ENCODE data around the gene MUC2.
A peak's percentile ranks its signal among the peaks of the same experiment; 100 is the strongest.

The MUC2 gene

DNA sequence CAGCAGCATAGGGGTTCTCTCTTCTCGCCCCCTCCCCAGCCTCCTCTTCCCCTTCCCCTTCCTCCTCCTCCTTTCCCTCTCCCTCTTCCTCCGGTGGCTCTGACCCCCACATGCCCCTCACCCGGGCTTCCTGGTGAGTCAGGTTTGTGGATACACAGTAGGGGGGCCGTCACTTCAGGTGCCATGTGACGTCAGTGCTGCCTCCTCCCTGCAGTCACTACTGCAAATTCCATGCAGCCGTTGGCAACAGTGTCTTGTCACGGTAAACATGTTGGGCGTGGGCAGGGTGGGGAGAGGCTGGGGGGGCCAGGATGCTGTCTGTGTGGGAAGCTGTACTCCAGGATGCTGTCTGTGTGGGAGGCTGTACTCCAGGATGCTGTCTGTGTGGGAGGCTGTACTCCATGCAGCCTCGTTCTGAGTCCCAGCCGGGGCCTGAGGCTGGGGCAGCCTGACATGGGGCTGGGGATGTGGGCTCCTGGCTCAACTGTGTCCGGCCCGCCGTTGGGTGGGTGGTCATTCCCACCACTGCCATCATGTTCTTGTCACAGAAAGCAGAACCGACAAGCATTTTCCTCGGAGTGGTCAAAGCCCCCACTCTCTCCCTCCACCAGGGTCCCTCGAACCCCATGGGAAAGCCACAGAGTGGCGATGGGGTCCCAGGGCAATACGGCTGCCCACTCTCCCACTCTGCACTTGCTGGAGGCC, 2.4 kb upstream of the MUC2 start:
- DNase-seq (ENCODE audit: low spot score), result no peak

DNA sequence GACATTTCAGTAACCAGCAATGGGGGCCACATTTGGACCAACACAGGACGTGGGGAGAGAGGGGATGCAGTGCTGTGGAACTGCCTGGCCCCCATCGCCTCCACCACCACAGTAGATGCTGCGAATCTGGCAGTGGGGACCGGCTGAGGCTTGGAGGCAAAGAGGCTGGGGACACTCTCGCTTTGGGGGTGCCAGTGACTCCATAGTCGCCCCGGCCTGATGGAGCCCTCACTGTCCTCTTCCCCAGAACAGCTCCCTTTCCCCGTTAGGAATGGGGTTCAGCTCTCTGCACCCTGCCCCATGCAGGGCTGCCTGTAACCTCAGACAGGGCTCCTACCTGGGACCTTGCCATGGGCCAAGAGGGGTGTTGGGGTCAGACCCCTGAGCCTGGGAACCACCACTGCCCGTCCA, 1.8 kb upstream of the MUC2 start:
- DNase-seq (ENCODE audit: low spot score), result no peak

DNA sequence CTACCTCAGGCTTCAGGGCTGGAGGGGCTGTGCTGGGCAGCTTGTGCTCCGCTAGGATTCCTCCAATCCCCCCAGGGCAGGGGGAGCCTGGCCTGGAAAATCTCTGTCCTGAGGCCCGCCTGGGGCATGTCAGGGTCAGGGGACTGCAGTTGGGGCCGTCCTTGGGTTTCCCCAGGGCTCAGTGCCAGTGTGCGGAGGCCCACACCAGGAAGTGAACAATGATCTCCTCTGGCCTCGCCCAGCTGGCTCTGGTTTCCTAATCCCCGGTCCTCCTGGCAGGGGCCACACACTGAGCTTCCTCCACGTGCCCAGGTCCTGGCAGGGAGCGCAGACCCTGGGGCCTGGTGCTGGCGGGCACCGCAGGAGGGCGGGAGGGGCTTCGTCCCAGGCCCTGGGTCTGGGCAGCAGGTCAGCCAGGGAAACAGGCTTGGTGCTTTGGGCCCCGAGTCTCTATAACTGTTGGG, 1.4 kb upstream of the MUC2 start:
- peak; percentile 2 for DNase-seq (ENCODE audit: low spot score)

DNA sequence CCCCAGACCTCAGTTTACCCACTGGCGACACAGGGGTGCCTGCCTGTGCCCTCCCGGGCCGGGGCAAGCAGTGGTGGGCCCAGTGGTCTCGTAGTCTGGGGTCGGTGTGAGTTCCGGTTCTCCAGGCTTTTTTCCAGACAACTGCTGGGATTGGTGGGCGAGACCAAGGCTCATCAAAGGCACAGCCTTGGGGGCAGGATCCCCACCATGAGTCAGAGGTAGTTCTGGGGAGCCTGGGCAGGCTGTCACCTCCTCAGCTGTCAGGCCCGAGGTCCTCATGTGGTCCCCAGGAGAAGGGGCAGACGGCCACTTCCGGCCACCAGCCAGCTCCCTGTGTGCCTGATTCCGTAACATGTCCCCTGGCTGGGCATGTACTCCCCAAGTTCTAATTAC, 827 bp upstream of the MUC2 start:
- DNase-seq (ENCODE audit: low spot score), result no peak

DNA sequence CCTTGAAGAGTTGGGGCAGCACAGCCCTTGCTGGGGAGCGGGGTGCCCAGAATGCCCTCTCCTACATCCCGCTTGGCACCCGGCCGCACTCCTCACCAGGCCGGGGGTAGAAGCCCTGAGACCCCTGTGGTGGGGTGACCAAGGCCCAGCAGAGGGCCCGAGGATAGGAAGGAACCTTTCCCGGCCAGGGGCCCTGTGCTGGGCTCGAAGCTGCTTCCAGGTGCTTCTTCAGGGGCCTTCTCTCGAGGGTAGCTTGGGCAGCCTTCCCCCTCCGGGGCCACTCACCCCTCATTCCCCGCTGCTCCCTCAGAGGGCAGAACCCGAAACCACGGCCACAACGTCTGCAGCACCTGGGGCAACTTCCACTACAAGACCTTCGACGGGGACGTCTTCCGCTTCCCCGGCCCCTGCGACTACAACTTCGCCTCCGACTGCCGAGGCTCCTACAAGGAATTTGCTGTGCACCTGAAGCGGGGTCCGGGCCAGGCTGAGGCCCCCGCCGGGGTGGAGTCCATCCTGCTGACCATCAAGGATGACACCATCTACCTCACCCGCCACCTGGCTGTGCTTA, 752 bp downstream of the MUC2 start:
- no peak for DNase-seq (ENCODE audit: low spot score)

DNA sequence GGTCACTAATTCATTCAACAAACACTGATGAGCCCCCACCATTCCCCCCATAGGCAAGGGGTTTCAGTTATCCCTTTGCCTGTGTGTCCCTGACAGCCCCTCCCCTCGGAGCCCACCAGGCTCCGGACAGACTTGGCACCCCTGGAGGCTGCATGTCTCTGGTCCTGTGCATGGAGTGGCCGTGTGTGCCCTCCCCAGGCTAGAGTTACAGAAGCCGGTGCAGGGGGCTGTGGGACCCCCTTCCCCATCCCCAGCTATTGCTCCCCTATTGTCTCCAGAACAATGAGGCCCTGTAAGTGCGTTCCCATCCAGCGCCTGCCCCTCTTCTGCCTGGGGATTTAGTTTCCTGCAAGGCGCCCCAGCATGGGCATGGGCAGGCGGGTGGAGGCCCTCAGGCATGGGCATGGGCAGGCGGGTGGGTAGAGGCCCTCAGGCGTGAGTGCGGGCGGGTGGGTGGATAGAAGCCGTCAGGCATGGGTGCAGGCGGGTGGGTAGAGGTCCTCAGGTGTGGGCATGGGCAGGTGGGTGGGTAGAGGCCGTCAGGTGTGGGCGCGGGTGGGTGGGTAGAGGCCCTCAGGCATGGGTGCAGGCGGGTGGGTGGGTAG, 1.5 kb downstream of the MUC2 start:
- DNase-seq (ENCODE audit: low spot score), result no peak

DNA sequence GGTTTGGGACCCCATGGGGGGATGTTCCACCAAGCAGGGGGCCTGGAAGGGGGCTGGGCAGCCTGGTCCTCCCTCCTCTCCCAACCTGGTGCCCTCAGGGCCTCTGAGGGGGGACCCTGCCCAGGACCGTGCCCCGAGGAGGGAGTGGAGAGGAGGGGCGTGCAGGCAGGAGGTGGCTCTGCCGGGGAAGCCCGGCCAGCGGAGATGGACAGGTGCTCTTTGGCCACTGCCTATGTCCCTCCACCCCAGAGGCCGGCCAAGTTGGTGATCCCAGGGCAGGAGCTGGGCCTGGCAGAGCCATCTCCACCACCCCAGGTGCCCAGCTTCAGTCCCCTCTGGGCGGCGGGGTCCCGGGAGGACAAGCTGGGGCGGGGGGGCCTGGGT, 2.4 kb downstream of the MUC2 start:
- DNase-seq (ENCODE audit: low spot score), result no peak

DNA sequence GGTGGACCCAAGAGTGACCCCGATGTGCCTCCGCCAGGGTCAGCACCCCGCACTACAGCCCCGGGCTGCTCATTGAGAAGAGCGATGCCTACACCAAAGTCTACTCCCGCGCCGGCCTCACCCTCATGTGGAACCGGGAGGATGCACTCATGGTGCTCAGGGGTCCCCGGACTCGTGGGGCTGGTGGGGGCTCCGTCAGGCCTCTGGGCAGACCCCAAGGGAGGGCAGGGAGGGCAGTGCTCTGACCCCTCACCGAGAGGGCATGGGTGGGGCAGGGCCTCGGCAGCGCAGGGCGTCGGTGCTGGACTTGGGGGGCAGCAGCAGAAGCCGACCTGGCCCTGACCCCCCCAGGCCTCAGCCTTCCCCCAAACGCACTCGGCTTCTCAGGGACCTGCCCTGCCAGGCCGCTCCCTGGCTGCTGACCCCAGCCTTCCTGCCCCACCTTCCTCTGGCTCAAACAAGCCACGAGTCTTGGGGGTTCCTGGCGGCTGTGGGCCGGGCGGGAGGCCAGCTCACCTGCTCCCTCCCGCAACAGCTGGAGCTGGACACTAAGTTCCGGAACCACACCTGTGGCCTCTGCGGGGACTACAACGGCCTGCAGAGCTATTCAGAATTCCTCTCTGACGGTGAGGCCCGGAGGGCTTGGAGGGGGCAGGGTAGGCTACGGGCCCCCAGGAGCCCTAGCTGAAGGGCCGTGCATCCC, 2.9 kb downstream of the MUC2 start:
- DNase-seq (ENCODE audit: low spot score), result no peak

DNA sequence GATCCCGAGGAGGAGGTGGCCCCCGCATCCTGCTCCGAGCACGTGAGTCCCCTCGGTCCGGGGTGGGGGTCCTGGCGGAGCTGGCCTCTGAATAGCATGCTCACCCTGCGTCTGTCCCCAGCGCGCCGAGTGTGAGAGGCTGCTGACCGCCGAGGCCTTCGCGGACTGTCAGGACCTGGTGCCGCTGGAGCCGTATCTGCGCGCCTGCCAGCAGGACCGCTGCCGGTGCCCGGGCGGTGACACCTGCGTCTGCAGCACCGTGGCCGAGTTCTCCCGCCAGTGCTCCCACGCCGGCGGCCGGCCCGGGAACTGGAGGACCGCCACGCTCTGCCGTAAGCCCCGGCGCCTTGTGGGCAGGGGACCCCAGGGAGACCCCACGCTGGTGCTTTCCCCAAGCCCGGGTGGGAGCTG, 3.5 kb downstream of the MUC2 start:
- DNase-seq (ENCODE audit: low spot score), result no peak

DNA sequence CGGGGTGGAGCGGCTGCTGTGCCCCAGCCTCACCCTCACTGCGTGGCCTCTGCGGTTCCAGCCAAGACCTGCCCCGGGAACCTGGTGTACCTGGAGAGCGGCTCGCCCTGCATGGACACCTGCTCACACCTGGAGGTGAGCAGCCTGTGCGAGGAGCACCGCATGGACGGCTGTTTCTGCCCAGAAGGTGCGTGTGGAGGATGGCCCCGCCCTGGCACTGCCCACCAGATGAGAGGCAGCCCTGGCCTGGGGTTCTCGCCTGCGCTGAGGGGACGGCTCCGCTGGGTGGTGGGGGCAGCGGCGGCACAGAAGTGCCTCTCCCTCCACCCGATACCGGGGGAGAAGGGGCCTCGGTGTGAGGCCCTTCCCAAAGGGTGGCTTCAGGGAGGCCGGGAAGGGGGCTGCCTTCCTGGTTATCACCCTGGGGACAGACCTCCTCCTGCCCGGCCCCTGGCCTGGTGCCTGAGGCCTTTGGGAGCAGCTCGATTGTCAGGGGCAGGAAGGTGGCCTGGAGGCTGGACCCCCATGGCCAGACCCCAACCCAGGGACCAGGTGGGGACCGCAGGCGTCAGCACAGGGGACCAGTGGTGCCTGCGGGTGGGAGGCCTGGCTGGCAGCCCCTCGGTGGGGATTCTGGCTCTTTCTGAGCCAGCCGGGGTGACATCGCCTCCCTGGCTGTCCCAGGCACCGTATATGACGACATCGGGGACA, 7.1 kb downstream of the MUC2 start:
- DNase-seq (ENCODE audit: low spot score), result no peak

DNA sequence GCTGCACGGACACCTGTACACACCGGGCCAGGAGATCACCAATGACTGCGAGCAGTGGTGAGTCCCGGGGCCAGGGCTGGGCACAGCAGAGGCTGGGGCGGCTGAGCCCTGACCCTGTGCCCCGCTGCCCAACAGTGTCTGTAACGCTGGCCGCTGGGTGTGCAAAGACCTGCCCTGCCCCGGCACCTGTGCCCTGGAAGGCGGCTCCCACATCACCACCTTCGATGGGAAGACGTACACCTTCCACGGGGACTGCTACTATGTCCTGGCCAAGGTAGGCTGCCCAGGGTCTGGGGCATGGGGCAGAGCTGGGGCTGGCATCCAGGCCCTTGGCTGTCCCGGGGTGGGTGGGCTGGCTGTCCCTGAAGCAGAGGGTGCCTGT, 7.7 kb downstream of the MUC2 start:
- DNase-seq (ENCODE audit: low spot score), result no peak

DNA sequence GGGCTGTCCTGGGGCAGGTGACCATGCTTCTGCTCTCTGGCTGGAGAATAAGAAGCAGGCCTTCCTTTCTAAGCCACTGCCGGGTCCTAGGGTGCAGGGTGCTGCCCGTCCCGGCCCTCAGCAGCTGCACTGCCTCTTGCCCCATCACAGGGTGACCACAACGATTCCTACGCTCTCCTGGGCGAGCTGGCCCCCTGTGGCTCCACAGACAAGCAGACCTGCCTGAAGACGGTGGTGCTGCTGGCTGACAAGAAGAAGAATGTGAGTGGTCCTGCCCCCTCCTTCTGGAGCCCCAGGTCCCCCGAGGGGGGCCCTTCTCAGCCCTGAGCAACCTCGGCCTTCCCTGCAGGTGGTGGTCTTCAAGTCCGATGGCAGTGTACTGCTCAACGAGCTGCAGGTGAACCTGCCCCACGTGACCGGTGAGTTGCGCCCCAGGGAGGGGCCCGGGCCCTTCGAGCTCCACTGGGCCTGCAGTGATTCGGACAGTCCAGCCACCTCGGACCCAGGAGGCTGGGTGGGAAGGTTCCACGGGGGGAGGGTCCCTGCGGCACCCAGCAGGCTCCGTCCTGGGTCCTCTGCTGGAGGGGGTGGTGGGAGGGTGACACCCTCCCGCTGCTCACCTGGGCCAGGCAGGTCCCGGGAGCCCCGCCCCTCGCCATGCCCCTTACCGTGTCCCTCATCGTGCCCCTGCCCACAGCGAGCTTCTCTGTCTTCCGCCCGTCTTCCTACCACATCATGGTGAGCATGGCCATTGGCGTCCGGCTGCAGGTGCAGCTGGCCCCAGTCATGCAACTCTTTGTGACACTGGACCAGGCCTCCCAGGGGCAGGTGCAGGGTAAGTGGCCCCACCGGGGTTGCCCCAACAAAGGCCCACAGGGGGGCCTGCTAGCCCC, 8.3 kb downstream of the MUC2 start:
- no peak for DNase-seq (ENCODE audit: low spot score)

DNA sequence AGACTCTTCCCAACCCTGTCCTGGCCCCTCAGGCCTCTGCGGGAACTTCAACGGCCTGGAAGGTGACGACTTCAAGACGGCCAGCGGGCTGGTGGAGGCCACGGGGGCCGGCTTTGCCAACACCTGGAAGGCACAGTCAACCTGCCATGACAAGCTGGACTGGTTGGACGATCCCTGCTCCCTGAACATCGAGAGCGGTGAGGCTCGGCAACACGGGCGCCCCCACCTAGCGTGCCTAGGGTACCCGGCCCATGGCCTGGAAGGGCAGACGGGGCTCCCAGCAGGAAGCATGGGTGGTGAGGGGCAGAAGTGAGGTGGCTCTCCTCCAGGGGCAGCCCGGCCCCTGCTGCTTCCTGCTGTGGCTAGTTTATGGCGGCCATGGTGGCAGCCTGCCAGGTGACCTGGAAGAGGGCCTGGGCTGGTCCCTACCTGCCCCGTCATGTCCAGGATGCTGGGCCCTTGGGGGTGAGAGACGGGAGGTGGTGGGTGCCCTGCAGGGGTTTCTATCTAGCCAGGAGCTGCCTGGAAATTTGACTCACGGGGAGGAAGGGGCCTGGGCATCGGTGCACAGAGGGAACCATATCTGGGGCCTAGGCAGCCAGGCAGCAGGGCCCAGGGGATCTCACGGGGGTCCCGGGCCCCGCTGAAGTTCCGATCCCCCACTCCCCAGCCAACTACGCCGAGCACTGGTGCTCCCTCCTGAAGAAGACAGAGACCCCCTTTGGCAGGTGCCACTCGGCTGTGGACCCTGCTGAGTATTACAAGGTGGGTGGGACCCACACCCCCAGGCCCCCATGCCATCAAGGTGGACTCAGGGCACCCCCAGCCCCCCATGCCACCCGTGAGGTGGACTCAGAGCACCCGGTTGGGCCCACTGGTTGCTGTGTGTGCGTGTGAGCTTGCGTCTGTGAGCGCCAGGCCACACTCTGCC, 9.2 kb downstream of the MUC2 start:
- no peak for DNase-seq (ENCODE audit: low spot score)

DNA sequence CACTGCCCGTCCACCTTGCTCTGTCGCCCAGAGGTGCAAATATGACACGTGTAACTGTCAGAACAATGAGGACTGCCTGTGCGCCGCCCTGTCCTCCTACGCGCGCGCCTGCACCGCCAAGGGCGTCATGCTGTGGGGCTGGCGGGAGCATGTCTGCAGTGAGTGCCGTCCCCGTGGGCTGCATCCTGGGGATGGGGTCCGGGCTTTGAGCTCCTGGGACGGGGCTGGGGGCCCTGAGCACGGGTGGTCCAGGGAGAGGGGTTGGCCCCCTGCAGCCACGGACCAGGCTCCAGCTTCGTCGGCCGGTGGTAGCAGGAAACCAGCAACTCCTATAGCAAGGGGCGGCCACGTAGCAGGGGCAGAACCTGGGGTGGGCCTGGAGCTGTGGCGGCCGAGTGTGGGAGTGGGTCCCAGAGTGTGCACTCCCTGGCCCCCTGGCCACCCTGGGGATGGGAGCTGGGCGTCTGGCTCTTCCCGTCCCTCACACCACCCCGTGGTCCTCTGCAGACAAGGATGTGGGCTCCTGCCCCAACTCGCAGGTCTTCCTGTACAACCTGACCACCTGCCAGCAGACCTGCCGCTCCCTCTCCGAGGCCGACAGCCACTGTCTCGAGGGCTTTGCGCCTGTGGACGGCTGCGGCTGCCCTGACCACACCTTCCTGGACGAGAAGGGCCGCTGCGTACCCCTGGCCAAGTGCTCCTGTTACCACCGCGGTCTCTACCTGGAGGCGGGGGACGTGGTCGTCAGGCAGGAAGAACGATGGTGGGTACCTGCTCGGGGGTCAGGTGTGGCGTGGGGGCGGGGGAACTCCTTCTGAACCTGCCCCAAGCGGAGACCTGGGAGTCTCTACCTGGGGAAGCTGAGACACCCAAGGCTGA, 10.1 kb downstream of the MUC2 start:
- DNase-seq (ENCODE audit: low spot score), result no peak

DNA sequence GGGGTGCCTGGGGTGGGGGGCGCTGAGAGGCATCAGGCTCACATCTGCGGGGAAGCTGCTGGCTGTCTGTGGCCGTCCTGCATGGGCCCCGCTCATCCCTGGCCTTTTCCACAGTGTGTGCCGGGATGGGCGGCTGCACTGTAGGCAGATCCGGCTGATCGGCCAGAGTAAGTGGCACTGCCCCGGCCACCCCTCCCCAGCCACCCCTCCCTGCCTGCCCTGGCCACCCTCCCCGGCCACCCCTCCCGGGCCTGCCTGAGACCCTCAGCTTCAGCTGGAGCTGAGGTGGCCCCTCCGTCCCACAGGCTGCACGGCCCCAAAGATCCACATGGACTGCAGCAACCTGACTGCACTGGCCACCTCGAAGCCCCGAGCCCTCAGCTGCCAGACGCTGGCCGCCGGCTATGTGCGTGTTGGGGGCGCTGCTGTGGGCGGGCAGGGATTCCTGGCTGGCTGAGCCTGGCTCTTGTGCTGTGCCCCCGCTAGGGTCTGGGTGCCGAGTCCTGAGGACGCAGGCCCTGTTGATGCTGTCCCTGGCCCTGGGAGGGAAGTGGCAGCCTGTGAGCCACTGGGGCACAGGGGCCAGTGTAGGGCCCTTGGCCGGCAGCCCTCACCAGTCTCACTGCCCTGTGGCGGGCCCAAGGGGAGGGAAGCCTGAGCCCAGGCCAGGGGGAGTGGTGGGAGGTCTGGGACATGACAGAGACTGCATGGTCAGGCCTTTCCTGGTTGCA, 10.9 kb downstream of the MUC2 start:
- DNase-seq (ENCODE audit: low spot score), result no peak

DNA sequence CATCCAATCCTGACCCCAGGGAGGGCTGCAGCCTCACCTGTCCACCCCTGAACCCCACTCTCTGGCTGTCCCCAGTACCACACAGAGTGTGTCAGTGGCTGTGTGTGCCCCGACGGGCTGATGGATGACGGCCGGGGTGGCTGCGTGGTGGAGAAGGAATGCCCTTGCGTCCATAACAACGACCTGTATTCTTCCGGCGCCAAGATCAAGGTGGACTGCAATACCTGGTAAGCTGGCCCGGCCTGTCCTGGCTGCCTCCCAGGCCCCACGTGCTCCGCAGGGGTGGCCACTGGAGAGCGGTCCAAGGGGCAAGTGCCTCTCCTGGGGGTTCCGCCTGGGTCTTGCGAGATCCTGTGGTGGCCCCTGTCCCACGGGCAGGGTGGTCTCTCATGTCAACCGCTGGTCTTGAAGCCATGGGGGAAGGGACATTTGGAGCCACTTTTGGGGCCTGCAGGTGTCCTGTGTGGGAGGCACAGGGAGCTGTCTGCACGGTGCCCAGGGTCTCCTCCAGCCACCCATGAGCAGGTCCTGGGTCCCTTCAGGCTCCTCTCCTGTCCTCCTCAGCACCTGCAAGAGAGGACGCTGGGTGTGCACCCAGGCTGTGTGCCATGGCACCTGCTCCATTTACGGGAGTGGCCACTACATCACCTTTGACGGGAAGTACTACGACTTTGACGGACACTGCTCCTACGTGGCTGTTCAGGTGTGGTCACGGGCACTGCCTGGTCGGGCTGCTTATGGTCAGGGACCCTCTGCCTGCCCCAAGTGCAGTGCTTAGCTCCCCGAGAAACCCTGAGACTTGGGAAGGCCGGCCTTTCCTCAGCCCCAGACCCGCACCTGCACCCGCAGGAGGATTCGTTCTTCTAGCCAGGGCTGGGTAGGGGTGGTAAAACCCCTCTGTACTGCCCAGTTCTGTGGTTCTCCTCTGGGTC, 11.8 kb downstream of the MUC2 start:
- DNase-seq (ENCODE audit: low spot score), result no peak

DNA sequence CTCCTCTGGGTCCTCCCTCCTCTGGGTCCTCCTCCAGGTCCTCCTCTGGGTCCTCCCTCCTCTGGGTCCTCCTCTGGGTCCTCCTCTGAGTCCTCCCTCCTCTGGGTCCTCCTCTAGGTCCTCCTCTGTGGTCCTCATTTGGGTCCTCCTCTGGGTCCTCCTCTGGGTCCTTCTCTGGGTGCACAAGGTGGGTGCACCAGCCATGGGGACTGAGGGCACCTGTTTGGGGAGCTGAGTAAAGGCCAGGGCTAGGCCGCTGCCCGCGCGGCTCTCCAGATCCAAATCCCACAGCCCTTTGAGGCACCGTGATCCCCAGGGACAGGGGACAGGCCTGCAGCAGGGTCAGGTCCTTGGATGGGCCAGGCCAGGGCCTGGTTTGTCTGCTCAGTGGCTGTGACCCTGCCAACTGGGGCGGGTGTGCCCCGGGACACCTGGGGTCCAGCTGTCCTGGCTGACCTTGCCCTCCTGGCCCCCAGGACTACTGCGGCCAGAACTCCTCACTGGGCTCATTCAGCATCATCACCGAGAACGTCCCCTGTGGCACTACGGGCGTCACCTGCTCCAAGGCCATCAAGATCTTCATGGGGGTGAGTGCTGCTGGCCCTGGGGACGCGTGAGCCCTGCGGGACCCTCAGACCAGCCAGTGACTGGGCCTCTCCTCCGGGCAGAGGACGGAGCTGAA, 12.7 kb downstream of the MUC2 start:
- DNase-seq (ENCODE audit: low spot score), result no peak

Measured in globus pallidus (tissue), 1 donor.